ENCODE results near the gene DAAM1.

The DAAM1 gene

GRCh38 chr14:59305231-59305630 is 116.8 kb downstream of the DAAM1 start:
- Mint-ChIP-seq H3K36me3 (peaks cover 13% of the 10 kb centered on the region), H3K9me3 (no peaks in the 10 kb centered on the region), H3K4me3 (no peak overlapping the region), H3K27me3 (no peaks in the 10 kb centered on the region), H3K27ac (peak overlapping the region; percentile 45), H3K4me1 (peaks cover 32% of the 10 kb centered on the region)
- ATAC-seq (ENCODE audit: low read depth): no peak
- no peak for DNase-seq (ENCODE audit: low spot score in 2 of 2)

- DNase-seq (ENCODE audit: low spot score in 2 of 2): no peak
- Mint-ChIP-seq H3K27ac (no peak overlapping the region), H3K4me3 (no peak overlapping the region), H3K27me3 (no peaks in the 10 kb centered on the region), H3K4me1 (peaks cover 32% of the 10 kb centered on the region), H3K36me3 (peaks cover 13% of the 10 kb centered on the region), H3K9me3 (no peaks in the 10 kb centered on the region)
- no peak for ATAC-seq (ENCODE audit: low read depth)
Measured at GRCh38 chr14:59305836-59306555, 117.5 kb downstream of the DAAM1 start.

- Mint-ChIP-seq H3K27me3 (no peaks in the 10 kb centered on the region), H3K4me1 (peaks cover 27% of the 10 kb centered on the region), H3K27ac (no peak overlapping the region), H3K36me3 (peaks cover 13% of the 10 kb centered on the region), H3K4me3 (no peak overlapping the region), H3K9me3 (no peaks in the 10 kb centered on the region)
- ATAC-seq (ENCODE audit: low read depth) (no peak), DNase-seq (ENCODE audit: low spot score in 2 of 2) (no peak)
Measured at GRCh38 chr14:59306775-59307174, 118.3 kb downstream of the DAAM1 start.

GRCh38 chr14:59308086-59308485 is 119.6 kb downstream of the DAAM1 start:
- peaks cover 16% of the 10 kb centered on the region for H3K36me3 Mint-ChIP-seq
- H3K9me3 Mint-ChIP-seq: no peaks in the 10 kb centered on the region
- H3K4me1 Mint-ChIP-seq: peaks cover 32% of the 10 kb centered on the region
- ATAC-seq (ENCODE audit: low read depth): no peak
- H3K27ac Mint-ChIP-seq: no peak overlapping the region
- DNase-seq (ENCODE audit: low spot score in 2 of 2): no peak
- H3K4me3 Mint-ChIP-seq: no peak overlapping the region
- no peaks in the 10 kb centered on the region for H3K27me3 Mint-ChIP-seq

- DNase-seq (ENCODE audit: low spot score in 2 of 2) (no peak), ATAC-seq (ENCODE audit: low read depth) (no peak)
- H3K27me3 Mint-ChIP-seq: no peaks in the 10 kb centered on the region
- no peak overlapping the region for H3K4me3 Mint-ChIP-seq
- H3K9me3 Mint-ChIP-seq: no peaks in the 10 kb centered on the region
- peaks cover 35% of the 10 kb centered on the region for H3K4me1 Mint-ChIP-seq
- H3K27ac Mint-ChIP-seq: no peak overlapping the region
- peaks cover 16% of the 10 kb centered on the region for H3K36me3 Mint-ChIP-seq
Measured at GRCh38 chr14:59308673-59309072, 120.2 kb downstream of the DAAM1 start.

- ATAC-seq (ENCODE audit: low read depth) (no peak), DNase-seq (ENCODE audit: low spot score in 2 of 2) (no peak)
- H3K27me3 Mint-ChIP-seq: no peaks in the 10 kb centered on the region
- H3K36me3 Mint-ChIP-seq: peaks cover 12% of the 10 kb centered on the region
- no peaks in the 10 kb centered on the region for H3K9me3 Mint-ChIP-seq
- no peak overlapping the region for H3K4me3 Mint-ChIP-seq
- no peak overlapping the region for H3K27ac Mint-ChIP-seq
- peaks cover 33% of the 10 kb centered on the region for H3K4me1 Mint-ChIP-seq
Measured at GRCh38 chr14:59309291-59309900, 120.9 kb downstream of the DAAM1 start.

- Mint-ChIP-seq H3K27me3 (no peaks in the 10 kb centered on the region), H3K4me3 (no peak overlapping the region), H3K9me3 (no peaks in the 10 kb centered on the region), H3K36me3 (peaks cover 10% of the 10 kb centered on the region), H3K27ac (no peak overlapping the region), H3K4me1 (peaks cover 32% of the 10 kb centered on the region)
- no peak for DNase-seq (ENCODE audit: low spot score in 2 of 2)
- ATAC-seq (ENCODE audit: low read depth): no peak
Measured at GRCh38 chr14:59310633-59311032, 122.2 kb downstream of the DAAM1 start.

GRCh38 chr14:59311723-59312122 is 123.3 kb downstream of the DAAM1 start:
- no peak for DNase-seq (ENCODE audit: low spot score in 2 of 2)
- Mint-ChIP-seq H3K27ac (no peak overlapping the region), H3K27me3 (no peaks in the 10 kb centered on the region), H3K36me3 (peaks cover 9% of the 10 kb centered on the region), H3K4me3 (no peak overlapping the region), H3K4me1 (peaks cover 31% of the 10 kb centered on the region), H3K9me3 (no peaks in the 10 kb centered on the region)
- no peak for ATAC-seq (ENCODE audit: low read depth)

GRCh38 chr14:59313144-59313651 is 124.7 kb downstream of the DAAM1 start:
- H3K9me3 Mint-ChIP-seq: no peaks in the 10 kb centered on the region

GRCh38 chr14:59313658-59314608 is 125.5 kb downstream of the DAAM1 start:
- H3K27ac Mint-ChIP-seq: peak overlapping the region; percentile 73
- no peak for DNase-seq (ENCODE audit: low spot score in 2 of 2)
- H3K36me3 Mint-ChIP-seq: peaks cover 9% of the 10 kb centered on the region
- H3K27me3 Mint-ChIP-seq: no peaks in the 10 kb centered on the region
- H3K9me3 Mint-ChIP-seq: no peaks in the 10 kb centered on the region
- H3K4me3 Mint-ChIP-seq: no peak overlapping the region
- peaks cover 33% of the 10 kb centered on the region for H3K4me1 Mint-ChIP-seq
- no peak for ATAC-seq (ENCODE audit: low read depth)

More at GRCh38 chr14:59313144-59313651, 124.7 kb downstream of the DAAM1 start:
- Mint-ChIP-seq H3K27me3 (no peaks in the 10 kb centered on the region), H3K4me3 (no peak overlapping the region), H3K36me3 (peaks cover 9% of the 10 kb centered on the region), H3K27ac (peak overlapping the region; percentile 73), H3K4me1 (peaks cover 31% of the 10 kb centered on the region)
- ATAC-seq (ENCODE audit: low read depth): no peak
- no peak for DNase-seq (ENCODE audit: low spot score in 2 of 2)

- H3K36me3 Mint-ChIP-seq: peaks cover 6% of the 10 kb centered on the region
- no peak overlapping the region for H3K27ac Mint-ChIP-seq
Measured at GRCh38 chr14:59314953-59315599, 126.6 kb downstream of the DAAM1 start.

GRCh38 chr14:59316151-59316830 is 127.8 kb downstream of the DAAM1 start:
- Mint-ChIP-seq H3K4me3 (no peak overlapping the region), H3K9me3 (no peaks in the 10 kb centered on the region), H3K4me1 (peaks cover 41% of the 10 kb centered on the region), H3K27ac (peak overlapping the region; percentile 69), H3K36me3 (peaks cover 9% of the 10 kb centered on the region), H3K27me3 (no peaks in the 10 kb centered on the region)
- ATAC-seq (ENCODE audit: low read depth): peak; percentile 38
- DNase-seq (ENCODE audit: low spot score in 2 of 2): no peak

More at GRCh38 chr14:59314953-59315599, 126.6 kb downstream of the DAAM1 start:
- no peaks in the 10 kb centered on the region for H3K9me3 Mint-ChIP-seq
- H3K4me1 Mint-ChIP-seq: peaks cover 36% of the 10 kb centered on the region
- no peak for ATAC-seq (ENCODE audit: low read depth)
- DNase-seq (ENCODE audit: low spot score in 2 of 2): no peak
- H3K4me3 Mint-ChIP-seq: no peak overlapping the region
- H3K27me3 Mint-ChIP-seq: no peaks in the 10 kb centered on the region

- H3K9me3 Mint-ChIP-seq: no peaks in the 10 kb centered on the region
- H3K36me3 Mint-ChIP-seq: peaks cover 7% of the 10 kb centered on the region
- ATAC-seq (ENCODE audit: low read depth) (no peak), DNase-seq (ENCODE audit: low spot score in 2 of 2) (no peak)
- H3K4me1 Mint-ChIP-seq: peaks cover 38% of the 10 kb centered on the region
- H3K27ac Mint-ChIP-seq: no peak overlapping the region
- no peaks in the 10 kb centered on the region for H3K27me3 Mint-ChIP-seq
- H3K4me3 Mint-ChIP-seq: no peak overlapping the region
Measured at GRCh38 chr14:59317346-59317745, 128.9 kb downstream of the DAAM1 start.

Data from memory B cell (primary cell).